ENCODE data around the gene EML5.

Gene EML5

GRCh38 chr14:88590173-88590572 lies 202.6 kb downstream of the EML5 start:
- Histone ChIP-seq H3K36me3 (ENCODE audit: control insufficient read depth in 2 of 2, insufficient read depth in 2 of 2, low read length in 2 of 2) (peaks cover 31 to 47% of the 10 kb centered on the region in 2 donors), H3K9ac (ENCODE audit: low read depth in 1 of 2, low read length in 2 of 2) (no peak overlapping the region)

GRCh38 chr14:88588081-88588480 lies 204.7 kb downstream of the EML5 start:
- Histone ChIP-seq H3K9ac (ENCODE audit: low read depth in 1 of 2, low read length in 2 of 2) (no peak overlapping the region), H3K27ac (ENCODE audit: low read depth in 2 of 2, low read length in 2 of 2) (no peak overlapping the region), H3K4me1 (ENCODE audit: control insufficient read depth in 2 of 2, insufficient read depth in 2 of 2, low read length in 2 of 2) (no peaks in the 10 kb centered on the region), H3K4me3 (ENCODE audit: low read length in 2 of 2) (no peak overlapping the region), H3K27me3 (ENCODE audit: control insufficient read depth in 2 of 2, insufficient read depth in 2 of 2, low read length in 2 of 2) (no peaks in the 10 kb centered on the region), H3K9me3 (ENCODE audit: control insufficient read depth in 2 of 2, low read length in 2 of 2) (no peaks in the 10 kb centered on the region), H3K36me3 (ENCODE audit: control insufficient read depth in 2 of 2, insufficient read depth in 2 of 2, low read length in 2 of 2) (peaks cover 28 to 47% of the 10 kb centered on the region in 2 donors)

More at GRCh38 chr14:88590173-88590572, 202.6 kb downstream of the EML5 start:
- Histone ChIP-seq H3K4me1 (ENCODE audit: control insufficient read depth in 2 of 2, insufficient read depth in 2 of 2, low read length in 2 of 2) (no peaks in the 10 kb centered on the region), H3K4me3 (ENCODE audit: low read length in 2 of 2) (no peak overlapping the region), H3K27me3 (ENCODE audit: control insufficient read depth in 2 of 2, insufficient read depth in 2 of 2, low read length in 2 of 2) (no peaks in the 10 kb centered on the region), H3K9me3 (ENCODE audit: control insufficient read depth in 2 of 2, low read length in 2 of 2) (no peaks in the 10 kb centered on the region), H3K27ac (ENCODE audit: low read depth in 2 of 2, low read length in 2 of 2) (no peak overlapping the region)

- Histone ChIP-seq H3K4me1 (ENCODE audit: control insufficient read depth in 2 of 2, insufficient read depth in 2 of 2, low read length in 2 of 2) (no peaks in the 10 kb centered on the region), H3K4me3 (ENCODE audit: low read length in 2 of 2) (no peak overlapping the region), H3K27ac (ENCODE audit: low read depth in 2 of 2, low read length in 2 of 2) (no peak overlapping the region), H3K9me3 (ENCODE audit: control insufficient read depth in 2 of 2, low read length in 2 of 2) (no peaks in the 10 kb centered on the region), H3K9ac (ENCODE audit: low read depth in 1 of 2, low read length in 2 of 2) (no peak overlapping the region), H3K27me3 (ENCODE audit: control insufficient read depth in 2 of 2, insufficient read depth in 2 of 2, low read length in 2 of 2) (no peaks in the 10 kb centered on the region), H3K36me3 (ENCODE audit: control insufficient read depth in 2 of 2, insufficient read depth in 2 of 2, low read length in 2 of 2) (peaks cover 21 to 54% of the 10 kb centered on the region in 2 donors)
Measured at GRCh38 chr14:88584451-88584850, 208.3 kb downstream of the EML5 start.

- no peak overlapping the region for H3K4me3 ChIP-seq (ENCODE audit: low read length in 2 of 2)
- H3K27me3 ChIP-seq (ENCODE audit: control insufficient read depth in 2 of 2, insufficient read depth in 2 of 2, low read length in 2 of 2): no peaks in the 10 kb centered on the region
- H3K4me1 ChIP-seq (ENCODE audit: control insufficient read depth in 2 of 2, insufficient read depth in 2 of 2, low read length in 2 of 2): no peaks in the 10 kb centered on the region
- H3K9ac ChIP-seq (ENCODE audit: low read depth in 1 of 2, low read length in 2 of 2): no peak overlapping the region
- no peak overlapping the region for H3K27ac ChIP-seq (ENCODE audit: low read depth in 2 of 2, low read length in 2 of 2)
- H3K36me3 ChIP-seq (ENCODE audit: control insufficient read depth in 2 of 2, insufficient read depth in 2 of 2, low read length in 2 of 2): peaks cover 51 to 74% of the 10 kb centered on the region in 2 donors
- no peaks in the 10 kb centered on the region for H3K9me3 ChIP-seq (ENCODE audit: control insufficient read depth in 2 of 2, low read length in 2 of 2)
Measured at GRCh38 chr14:88576222-88576621, 216.5 kb downstream of the EML5 start.

- H3K36me3 ChIP-seq (ENCODE audit: control insufficient read depth in 2 of 2, insufficient read depth in 2 of 2, low read length in 2 of 2): peaks cover 55 to 77% of the 10 kb centered on the region in 2 donors
- H3K9me3 ChIP-seq (ENCODE audit: control insufficient read depth in 2 of 2, low read length in 2 of 2): no peaks in the 10 kb centered on the region
- H3K4me1 ChIP-seq (ENCODE audit: control insufficient read depth in 2 of 2, insufficient read depth in 2 of 2, low read length in 2 of 2): no peaks in the 10 kb centered on the region
- no peak overlapping the region for H3K9ac ChIP-seq (ENCODE audit: low read depth in 1 of 2, low read length in 2 of 2)
- H3K4me3 ChIP-seq (ENCODE audit: low read length in 2 of 2): no peak overlapping the region
- H3K27me3 ChIP-seq (ENCODE audit: control insufficient read depth in 2 of 2, insufficient read depth in 2 of 2, low read length in 2 of 2): no peaks in the 10 kb centered on the region
- no peak overlapping the region for H3K27ac ChIP-seq (ENCODE audit: low read depth in 2 of 2, low read length in 2 of 2)
Measured at GRCh38 chr14:88572117-88572516, 220.6 kb downstream of the EML5 start.

- Histone ChIP-seq H3K36me3 (ENCODE audit: control insufficient read depth in 2 of 2, insufficient read depth in 2 of 2, low read length in 2 of 2) (peaks cover 33 to 42% of the 10 kb centered on the region in 2 donors), H3K4me3 (ENCODE audit: low read length in 2 of 2) (no peak overlapping the region), H3K9me3 (ENCODE audit: control insufficient read depth in 2 of 2, low read length in 2 of 2) (no peaks in the 10 kb centered on the region), H3K4me1 (ENCODE audit: control insufficient read depth in 2 of 2, insufficient read depth in 2 of 2, low read length in 2 of 2) (peaks cover 4 to 8% of the 10 kb centered on the region in 2 donors), H3K27me3 (ENCODE audit: control insufficient read depth in 2 of 2, insufficient read depth in 2 of 2, low read length in 2 of 2) (no peaks in the 10 kb centered on the region), H3K27ac (ENCODE audit: low read depth in 2 of 2, low read length in 2 of 2) (no peak overlapping the region), H3K9ac (ENCODE audit: low read depth in 1 of 2, low read length in 2 of 2) (no peak overlapping the region)
Measured at GRCh38 chr14:88568196-88568595, 224.6 kb downstream of the EML5 start.

GRCh38 chr14:88565427-88565826 lies 227.3 kb downstream of the EML5 start:
- H3K36me3 ChIP-seq (ENCODE audit: control insufficient read depth in 2 of 2, insufficient read depth in 2 of 2, low read length in 2 of 2): peaks cover 24 to 27% of the 10 kb centered on the region in 2 donors
- H3K4me3 ChIP-seq (ENCODE audit: low read length in 2 of 2): no peak overlapping the region
- no peaks in the 10 kb centered on the region for H3K27me3 ChIP-seq (ENCODE audit: control insufficient read depth in 2 of 2, insufficient read depth in 2 of 2, low read length in 2 of 2)
- H3K9me3 ChIP-seq (ENCODE audit: control insufficient read depth in 2 of 2, low read length in 2 of 2): no peaks in the 10 kb centered on the region
- peaks cover 7 to 12% of the 10 kb centered on the region in 2 donors for H3K4me1 ChIP-seq (ENCODE audit: control insufficient read depth in 2 of 2, insufficient read depth in 2 of 2, low read length in 2 of 2)
- no peak overlapping the region for H3K27ac ChIP-seq (ENCODE audit: low read depth in 2 of 2, low read length in 2 of 2)
- no peak overlapping the region for H3K9ac ChIP-seq (ENCODE audit: low read depth in 1 of 2, low read length in 2 of 2)

GRCh38 chr14:88563845-88564244 lies 228.9 kb downstream of the EML5 start:
- no peaks in the 10 kb centered on the region for H3K27me3 ChIP-seq (ENCODE audit: control insufficient read depth in 2 of 2, insufficient read depth in 2 of 2, low read length in 2 of 2)
- peaks cover 9 to 14% of the 10 kb centered on the region in 2 donors for H3K36me3 ChIP-seq (ENCODE audit: control insufficient read depth in 2 of 2, insufficient read depth in 2 of 2, low read length in 2 of 2)
- H3K4me1 ChIP-seq (ENCODE audit: control insufficient read depth in 2 of 2, insufficient read depth in 2 of 2, low read length in 2 of 2): peaks cover 7 to 12% of the 10 kb centered on the region in 2 donors
- H3K27ac ChIP-seq (ENCODE audit: low read depth in 2 of 2, low read length in 2 of 2): peak overlapping the region; percentile 94 to 96
- peak overlapping the region; percentile 81 to 97 for H3K4me3 ChIP-seq (ENCODE audit: low read length in 2 of 2)
- H3K9ac ChIP-seq (ENCODE audit: low read depth in 1 of 2, low read length in 2 of 2): peak overlapping the region; percentile 74 to 92
- no peaks in the 10 kb centered on the region for H3K9me3 ChIP-seq (ENCODE audit: control insufficient read depth in 2 of 2, low read length in 2 of 2)

- Histone ChIP-seq H3K4me3 (ENCODE audit: low read length in 2 of 2) (peak within 1 kb of the TSS; percentile 81 to 97), H3K9ac (ENCODE audit: low read depth in 1 of 2, low read length in 2 of 2) (peak within 1 kb of the TSS; percentile 74 to 92), H3K4me1 (ENCODE audit: control insufficient read depth in 2 of 2, insufficient read depth in 2 of 2, low read length in 2 of 2) (peaks cover 7 to 12% of the 10 kb centered on the region in 2 donors), H3K27ac (ENCODE audit: low read depth in 2 of 2, low read length in 2 of 2) (peak within 1 kb of the TSS; percentile 94 to 96), H3K36me3 (ENCODE audit: control insufficient read depth in 2 of 2, insufficient read depth in 2 of 2, low read length in 2 of 2) (peaks cover 2 to 7% of the 10 kb centered on the region in 2 donors), H3K27me3 (ENCODE audit: control insufficient read depth in 2 of 2, insufficient read depth in 2 of 2, low read length in 2 of 2) (no peaks in the 10 kb centered on the region), H3K9me3 (ENCODE audit: control insufficient read depth in 2 of 2, low read length in 2 of 2) (no peaks in the 10 kb centered on the region)
Measured at GRCh38 chr14:88562831-88563686, 229.7 kb downstream of the EML5 start, which contains the start of gene ZC3H14. ZC3H14 (plus strand) TSS chr14:88563037; CDS start chr14:88563134, 97 bp downstream.

GRCh38 chr14:88562532-88562830 lies 230.3 kb downstream of the EML5 start:
- Histone ChIP-seq H3K27me3 (ENCODE audit: control insufficient read depth in 2 of 2, insufficient read depth in 2 of 2, low read length in 2 of 2) (no peaks in the 10 kb centered on the region), H3K36me3 (ENCODE audit: control insufficient read depth in 2 of 2, insufficient read depth in 2 of 2, low read length in 2 of 2) (peaks cover 0 to 2% of the 10 kb centered on the region in 2 donors), H3K9ac (ENCODE audit: low read depth in 1 of 2, low read length in 2 of 2) (peak overlapping the region; percentile 58 to 92), H3K4me3 (ENCODE audit: low read length in 2 of 2) (peak overlapping the region; percentile 81 to 97), H3K9me3 (ENCODE audit: control insufficient read depth in 2 of 2, low read length in 2 of 2) (no peaks in the 10 kb centered on the region), H3K4me1 (ENCODE audit: control insufficient read depth in 2 of 2, insufficient read depth in 2 of 2, low read length in 2 of 2) (peaks cover 7 to 12% of the 10 kb centered on the region in 2 donors), H3K27ac (ENCODE audit: low read depth in 2 of 2, low read length in 2 of 2) (peak overlapping the region; percentile 94 to 96)

Measured in mucosa of rectum (tissue), 2 donors.